Raji (cell line): Measurements from ENCODE around the gene LMTK2.

Experiments
- POLR2A ChIP-seq: IDR thresholded peaks from 2 replicates; pipeline ENCODE4 v1.6.1; 2011; ENCODE audit warnings: low read depth, low read length, control low read depth; ENCODE audit not compliant: insufficient read depth

LMTK2 gene

GRCh38 chr7:98194186-98194585 lies 87.5 kb downstream of the LMTK2 start:
- TF ChIP-seq POLR2A = no peak

GRCh38 chr7:98194672-98195457 lies 88.2 kb downstream of the LMTK2 start:
- TF ChIP-seq POLR2A = no peak

- TF ChIP-seq POLR2A = no peak
Measured at GRCh38 chr7:98196706-98197605, 90.3 kb downstream of the LMTK2 start.

GRCh38 chr7:98199131-98199530 lies 92.5 kb downstream of the LMTK2 start:
- TF ChIP-seq POLR2A = no peak

- no peak for TF ChIP-seq POLR2A
Measured at GRCh38 chr7:98200364-98200763, 93.7 kb downstream of the LMTK2 start.

GRCh38 chr7:98202367-98203195 lies 95.9 kb downstream of the LMTK2 start:
- TF ChIP-seq POLR2A = no peak

GRCh38 chr7:98203261-98203963 lies 96.8 kb downstream of the LMTK2 start:
- no peak for TF ChIP-seq POLR2A

GRCh38 chr7:98203964-98204605 lies 97.4 kb downstream of the LMTK2 start:
- no peak for TF ChIP-seq POLR2A

- no peak for TF ChIP-seq POLR2A
Measured at GRCh38 chr7:98204670-98205069, 98.0 kb downstream of the LMTK2 start.

GRCh38 chr7:98205162-98205845 lies 98.6 kb downstream of the LMTK2 start:
- TF ChIP-seq POLR2A = no peak

- TF ChIP-seq POLR2A = no peak
Measured at GRCh38 chr7:98206451-98207330, 100.0 kb downstream of the LMTK2 start.

GRCh38 chr7:98209166-98209920 lies 102.7 kb downstream of the LMTK2 start:
- TF ChIP-seq POLR2A = no peak

GRCh38 chr7:98210513-98211220 lies 104.0 kb downstream of the LMTK2 start:
- TF ChIP-seq POLR2A = no peak
